Smooth muscle cell (in vitro differentiated cells): ENCODE data around the gene PPTC7. TPM values are rescaled to one million over a fixed set of nuclear protein-coding genes. Genes with fewer than 3 reads are reported as not detected.

Experiments
- DNase-seq: peaks from one replicate; lab custom pipeline; 2025; ENCODE audit not compliant: unreplicated experiment; lab: John Stamatoyannopoulos, UW
- H2AFZ ChIP-seq: fragments of 200-600 bp; sonication (generic); 2 replicates; pipeline ENCODE4 v1.6.0; 2016; ENCODE audit warnings: antibody characterized with exemption, low read depth, mild to moderate bottlenecking
- H3F3A ChIP-seq: fragments of 200-600 bp; sonication (generic); 2 replicates; pipeline ENCODE4 v1.6.0; 2017; ENCODE audit warnings: antibody characterized with exemption, low read depth
- H3K27ac ChIP-seq: fragments of 200-600 bp; sonication (generic); 2 replicates; pipeline ENCODE4 v1.5.1; 2016; ENCODE audit warnings: low read depth, mild to moderate bottlenecking
- H3K27me3 ChIP-seq: fragments of 200-600 bp; sonication (generic); 2 replicates; pipeline ENCODE4 v1.6.1; 2016; ENCODE audit warnings: low read depth, mild to moderate bottlenecking
- H3K36me3 ChIP-seq: fragments of 200-600 bp; sonication (generic); 2 replicates; pipeline ENCODE4 v1.5.1; 2016; ENCODE audit warnings: low read depth
- H3K4me1 ChIP-seq: fragments of 200-600 bp; sonication (generic); 2 replicates; pipeline ENCODE4 v1.5.1; 2016; ENCODE audit warnings: low read depth
- H3K4me2 ChIP-seq: fragments of 200-600 bp; sonication (generic); 2 replicates; pipeline ENCODE4 v1.6.0; 2016; ENCODE audit warnings: mild to moderate bottlenecking
- H3K4me3 ChIP-seq: fragments of 200-600 bp; sonication (generic); 2 replicates; pipeline ENCODE4 v1.5.1; 2016; ENCODE audit warnings: mild to moderate bottlenecking
- H3K79me2 ChIP-seq: fragments of 200-600 bp; sonication (generic); 2 replicates; pipeline ENCODE4 v1.6.0; 2016; ENCODE audit warnings: low read depth, mild to moderate bottlenecking
- H3K9ac ChIP-seq: fragments of 200-600 bp; sonication (generic); 2 replicates; pipeline ENCODE4 v1.6.0; 2016; ENCODE audit warnings: low read depth
- H3K9me3 ChIP-seq: fragments of 200-600 bp; sonication (generic); replicated peaks from 2 replicates; pipeline ENCODE4 v1.5.1; 2016; ENCODE audit warnings: low read depth
- H4K20me1 ChIP-seq: fragments of 200-600 bp; sonication (generic); 2 replicates; pipeline ENCODE4 v1.6.0; 2016; ENCODE audit warnings: low read depth
- CTCF ChIP-seq: fragments of 200-600 bp; sonication (generic); IDR thresholded peaks from 2 replicates; pipeline ENCODE4 v1.5.1; 2017; ENCODE audit warnings: borderline replicate concordance, mild to moderate bottlenecking, antibody characterized with exemption; ENCODE audit not compliant: insufficient read depth, poor library complexity, severe bottlenecking
- WGBS: methylation state at CpG from one replicate; pipeline ENCODE4 v1.1.7; 2016; ENCODE audit warnings: low lambda C conversion rate; 5-methylcytosine and 5-hydroxymethylcytosine counted together
- polyA plus RNA-seq: library from polyadenylated mRNA; unstranded; fragments of >200 nt; fragmentation: Nextera tagmentation; extraction: Ambion mirVana; gene quantifications from 2 replicates; pipeline ENCODE4 v1.2.1, GENCODE V29; 2016
- total RNA-seq: library from RNA; depleted of rRNA; stranded (reverse); fragments of >200 nt; gene quantifications from 2 replicates; pipeline ENCODE4 v1.2.3, GENCODE V29; 2014

Gene PPTC7
- total and polyA plus RNA-seq, 2 experiments from 2014 or later = 3.6 to 8.9 TPM

- DNase-seq = no peak
- no peak overlapping the region for H3K9ac ChIP-seq
- TF ChIP-seq CTCF = no peak
- H3F3A ChIP-seq = no peaks in the 10 kb centered on the region
- H3K79me2 ChIP-seq = no peaks in the 10 kb centered on the region
- 67% methylated on average over 1 of the region's 1 CpG for WGBS
- no peaks in the 10 kb centered on the region for H3K4me1 ChIP-seq
- H3K4me3 ChIP-seq = no peak overlapping the region
- H3K36me3 ChIP-seq = no peaks in the 10 kb centered on the region
- peaks cover 14% of the 10 kb centered on the region for H3K27me3 ChIP-seq
- no peak overlapping the region for H2AFZ ChIP-seq
- no peak overlapping the region for H3K4me2 ChIP-seq
- no peak overlapping the region for H3K27ac ChIP-seq
- no peaks in the 10 kb centered on the region for H3K9me3 ChIP-seq
- H4K20me1 ChIP-seq = no peaks in the 10 kb centered on the region
These were observed 68.8 kb downstream of the PPTC7 start for GRCh38 chr12:110514363-110514762.

GRCh38 chr12:110513842-110514241, 69.3 kb downstream of the PPTC7 start:
- Histone ChIP-seq H3K27ac (no peak overlapping the region), H2AFZ (no peak overlapping the region), H3K4me3 (no peak overlapping the region), H3K9me3 (no peaks in the 10 kb centered on the region), H3K4me2 (no peak overlapping the region), H3K36me3 (no peaks in the 10 kb centered on the region), H3K79me2 (no peaks in the 10 kb centered on the region), H3K4me1 (no peaks in the 10 kb centered on the region), H3K9ac (no peak overlapping the region), H3F3A (no peaks in the 10 kb centered on the region), H4K20me1 (no peaks in the 10 kb centered on the region), H3K27me3 (peaks cover 14% of the 10 kb centered on the region)
- DNase-seq = no peak
- 87% methylated on average over 6 of the region's 6 CpGs for whole genome bisulfite sequencing
- no peak for TF ChIP-seq CTCF

GRCh38 chr12:110508071-110508586, 75.0 kb downstream of the PPTC7 start:
- no peaks in the 10 kb centered on the region for H3K4me1 ChIP-seq
- no peak for DNase-seq
- no peaks in the 10 kb centered on the region for H3K79me2 ChIP-seq
- H3K27me3 ChIP-seq = peaks cover 3% of the 10 kb centered on the region
- no peak overlapping the region for H3K27ac ChIP-seq
- TF ChIP-seq CTCF = no peak
- peaks cover 1% of the 10 kb centered on the region for H3F3A ChIP-seq
- 87% methylated on average over 4 of the region's 4 CpGs for WGBS
- H3K4me3 ChIP-seq = no peak overlapping the region
- no peak overlapping the region for H3K9ac ChIP-seq
- H3K36me3 ChIP-seq = no peaks in the 10 kb centered on the region
- no peak overlapping the region for H2AFZ ChIP-seq
- H3K9me3 ChIP-seq = no peaks in the 10 kb centered on the region
- no peak overlapping the region for H3K4me2 ChIP-seq
- no peaks in the 10 kb centered on the region for H4K20me1 ChIP-seq

GRCh38 chr12:110505332-110505731, 77.8 kb downstream of the PPTC7 start:
- Histone ChIP-seq H3K27ac (no peak overlapping the region), H3K4me3 (no peak overlapping the region), H2AFZ (no peak overlapping the region), H3K4me2 (no peak overlapping the region), H3K36me3 (no peaks in the 10 kb centered on the region), H3K27me3 (no peaks in the 10 kb centered on the region), H3K9ac (no peak overlapping the region), H3F3A (peaks cover 4% of the 10 kb centered on the region), H4K20me1 (no peaks in the 10 kb centered on the region), H3K79me2 (peaks cover 13% of the 10 kb centered on the region), H3K4me1 (peaks cover 8% of the 10 kb centered on the region), H3K9me3 (no peaks in the 10 kb centered on the region)
- 78% methylated on average over 3 of the region's 3 CpGs for WGBS
- no peak for TF ChIP-seq CTCF
- no peak for DNase-seq
